K562 (cell line): ENCODE measurements around the gene TBL2. TPM values are rescaled to one million over a fixed set of nuclear protein-coding genes. Genes with fewer than 3 reads are reported as not detected.

Experiments
- CBFB ChIP-seq: sonication (generic); formaldehyde crosslinking; IDR thresholded peaks from 2 replicates; pipeline ENCODE4 v1.4.0; 2020; ENCODE audit warnings: mild to moderate bottlenecking, missing genetic modification reagents
- CXXC5 ChIP-seq: fragments of 250-450 bp; sonication (Bioruptor Pico); IDR thresholded peaks from 2 replicates; pipeline ENCODE4 v1.8.0; 2022; ENCODE audit warnings: inconsistent platforms, mild to moderate bottlenecking, moderate library complexity
- E2F3 ChIP-seq: fragments of 250-450 bp; sonication (Bioruptor Pico); IDR thresholded peaks from 2 replicates; pipeline ENCODE4 v1.4.0; 2020; ENCODE audit warnings: mild to moderate bottlenecking
- ETV1 ChIP-seq: fragments of 450-650 bp; conservative IDR thresholded peaks from 2 replicates; pipeline ENCODE4 v1.6.1; 2016; ENCODE audit warnings: missing genetic modification characterization, control low read depth, low read depth, missing compliant biosample characterization
- FUS ChIP-seq: fragments of 200-400 bp; formaldehyde crosslinking; optimal IDR thresholded peaks from 2 replicates; pipeline ENCODE3; 2017; ENCODE audit warnings: low read depth, low read length
- GABPB1 ChIP-seq: sonication (generic); formaldehyde crosslinking; IDR thresholded peaks from 2 replicates; pipeline ENCODE4 v1.8.0; 2022; ENCODE audit warnings: mild to moderate bottlenecking, missing genetic modification reagents
- ILF3 ChIP-seq: fragments of 450-650 bp; IDR thresholded peaks from 2 replicates; pipeline ENCODE4 v1.6.1; 2018; ENCODE audit warnings: antibody characterized with exemption, mild to moderate bottlenecking, moderate library complexity, borderline replicate concordance
- MCM5 ChIP-seq: fragments of 450-650 bp; IDR thresholded peaks from 2 replicates; pipeline ENCODE4 v1.6.1; 2016; ENCODE audit warnings: low read depth
- POLR2G ChIP-seq: fragments of 200-400 bp; formaldehyde crosslinking; IDR thresholded peaks from 2 replicates; pipeline ENCODE4 v1.6.1; 2017; ENCODE audit warnings: low read depth, mild to moderate bottlenecking, antibody characterized with exemption, low read length, moderate library complexity
- RBBP5 ChIP-seq: fragments of 200-600 bp; sonication (generic); IDR thresholded peaks from 2 replicates; pipeline ENCODE4 v1.6.1; 2012; ENCODE audit warnings: borderline replicate concordance, mild to moderate bottlenecking, low read length, control low read depth, inconsistent platforms; ENCODE audit not compliant: insufficient read depth, poor library complexity, severe bottlenecking
- SLC30A9 ChIP-seq: fragments of 250-450 bp; sonication (Bioruptor Pico); IDR thresholded peaks from 2 replicates; pipeline ENCODE4 v1.8.0; 2022; ENCODE audit warnings: mild to moderate bottlenecking, moderate library complexity
- SPI1 ChIP-seq: IDR thresholded peaks from 2 replicates; pipeline ENCODE4 v1.6.1; 2011; ENCODE audit warnings: low read depth, low read length, control low read depth, borderline replicate concordance
- TAF15 ChIP-seq: fragments of 200-400 bp; formaldehyde crosslinking; IDR thresholded peaks from 2 replicates; pipeline ENCODE4 v1.6.1; 2017; ENCODE audit warnings: mild to moderate bottlenecking, low read depth, low read length, moderate library complexity
- ZBED1 ChIP-seq: IDR thresholded peaks from 2 replicates; pipeline ENCODE4 v1.6.1; 2014
- ZKSCAN1 ChIP-seq: fragments of 150-350 bp; IDR thresholded peaks from 2 replicates; pipeline ENCODE4 v1.6.1; 2016; ENCODE audit warnings: low read depth, low read length
- ZNF551 ChIP-seq: fragments of 250-450 bp; sonication (Bioruptor Pico); IDR thresholded peaks from 2 replicates; pipeline ENCODE4 v1.5.0; 2021; ENCODE audit warnings: mild to moderate bottlenecking, moderate library complexity
- polyA plus RNA-seq, 8 experiments: library from polyadenylated mRNA; depleted of rRNA in 4 of 8; stranded (reverse) in 5 of 8; unstranded in 3 of 8; fragments of >200 nt; fragmentation: Nextera tagmentation in 2 of 8; fragmentation: Illumina TruSeq in 1 of 8; extraction: Ambion mirVana in 2 of 8; extraction: Trizol in 1 of 8; gene quantifications; 2 replicates each; pipeline versions ENCODE4 v1.2.1 to v1.2.3, GENCODE V29; 2011 to 2014; ENCODE audit warnings: inconsistent platforms in 1 of 8, missing spikeins in 1 of 8
- total RNA-seq, 7 experiments: library from RNA; depleted of rRNA in 6 of 7; stranded (reverse); fragments of >200 nt in 6 of 7; fragmentation: Illumina TruSeq in 2 of 7; extraction: Trizol in 2 of 7; gene quantifications; 2 replicates each; pipeline versions ENCODE4 v1.2.1 to v1.2.3, GENCODE V29; 2011 to 2021; ENCODE audit warnings: low replicate concordance in 1 of 7
- TF ChIP-seq, protein P1 (sequence below): sonication (generic); formaldehyde crosslinking; IDR thresholded peaks from 2 replicates; pipeline ENCODE4 v1.8.1; 2023; ENCODE audit warnings: mild to moderate bottlenecking, missing genetic modification reagents
- TF ChIP-seq, protein P2 (sequence below): fragments of 450-650 bp; IDR thresholded peaks from 2 replicates; pipeline ENCODE4 v1.6.1; 2016; ENCODE audit warnings: mild to moderate bottlenecking, moderate library complexity

Gene TBL2
- total and polyA plus RNA-seq, 9 of the 15 experiments (the other 6 are each of a cell fraction or from before 2014, with no cell fraction given), result 2.5 to 123 (median 49.2) TPM

DNA sequence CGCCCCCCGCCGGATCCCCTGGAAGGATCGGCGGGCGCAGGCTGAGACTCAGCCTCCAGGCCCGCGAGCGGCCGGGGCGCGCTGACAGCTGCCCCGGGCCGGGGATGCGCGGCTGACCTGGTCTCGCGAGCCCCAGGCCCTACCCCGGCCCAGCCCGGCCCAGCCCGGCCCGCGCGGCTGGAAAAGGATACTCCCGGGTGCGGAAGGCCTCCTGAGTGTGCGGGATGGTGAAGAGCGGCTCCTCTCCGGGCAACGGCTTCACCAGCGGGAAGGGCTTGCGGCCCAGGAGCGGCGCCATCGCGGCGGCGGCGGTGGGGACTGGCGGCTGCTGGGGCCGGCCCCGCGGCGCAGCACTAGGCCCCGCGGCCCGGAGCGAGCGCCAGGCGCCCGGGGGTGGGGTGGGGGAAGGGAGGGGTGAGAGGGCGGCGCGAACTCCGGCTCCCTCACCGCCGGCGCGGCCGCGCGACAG lies 56.7 kb downstream of the TBL2 start (continued):
- TF ChIP-seq, protein P1, sequence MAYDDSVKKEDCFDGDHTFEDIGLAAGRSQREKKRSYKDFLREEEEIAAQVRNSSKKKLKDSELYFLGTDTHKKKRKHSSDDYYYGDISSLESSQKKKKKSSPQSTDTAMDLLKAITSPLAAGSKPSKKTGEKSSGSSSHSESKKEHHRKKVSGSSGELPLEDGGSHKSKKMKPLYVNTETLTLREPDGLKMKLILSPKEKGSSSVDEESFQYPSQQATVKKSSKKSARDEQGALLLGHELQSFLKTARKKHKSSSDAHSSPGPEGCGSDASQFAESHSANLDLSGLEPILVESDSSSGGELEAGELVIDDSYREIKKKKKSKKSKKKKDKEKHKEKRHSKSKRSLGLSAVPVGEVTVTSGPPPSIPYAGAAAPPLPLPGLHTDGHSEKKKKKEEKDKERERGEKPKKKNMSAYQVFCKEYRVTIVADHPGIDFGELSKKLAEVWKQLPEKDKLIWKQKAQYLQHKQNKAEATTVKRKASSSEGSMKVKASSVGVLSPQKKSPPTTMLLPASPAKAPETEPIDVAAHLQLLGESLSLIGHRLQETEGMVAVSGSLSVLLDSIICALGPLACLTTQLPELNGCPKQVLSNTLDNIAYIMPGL, result peak; percentile 86
- no peak for TF ChIP-seq ZNF551 (CRISPR knock-in tag)
- TF ChIP-seq ZBED1, result no peak
- peak; percentile 87 for TF ChIP-seq POLR2G
- TF ChIP-seq RBBP5, result peak; percentile 84
- 0 out of 2 replicates have a peak, but pooled peaks have one; percentile 25 for TF ChIP-seq ILF3
- TF ChIP-seq CBFB (CRISPR knock-in tag), result no peak
- peak; percentile 7 for TF ChIP-seq FUS
- no peak for TF ChIP-seq ZKSCAN1
- TF ChIP-seq CXXC5, result no peak
- no peak for TF ChIP-seq E2F3 (CRISPR knock-in tag)
- no peak for TF ChIP-seq SLC30A9 (CRISPR knock-in tag)
- no peak for TF ChIP-seq TAF15
- no peak for TF ChIP-seq ETV1 (tag)
- no peak for TF ChIP-seq GABPB1 (CRISPR knock-in tag)
- TF ChIP-seq, protein P2, sequence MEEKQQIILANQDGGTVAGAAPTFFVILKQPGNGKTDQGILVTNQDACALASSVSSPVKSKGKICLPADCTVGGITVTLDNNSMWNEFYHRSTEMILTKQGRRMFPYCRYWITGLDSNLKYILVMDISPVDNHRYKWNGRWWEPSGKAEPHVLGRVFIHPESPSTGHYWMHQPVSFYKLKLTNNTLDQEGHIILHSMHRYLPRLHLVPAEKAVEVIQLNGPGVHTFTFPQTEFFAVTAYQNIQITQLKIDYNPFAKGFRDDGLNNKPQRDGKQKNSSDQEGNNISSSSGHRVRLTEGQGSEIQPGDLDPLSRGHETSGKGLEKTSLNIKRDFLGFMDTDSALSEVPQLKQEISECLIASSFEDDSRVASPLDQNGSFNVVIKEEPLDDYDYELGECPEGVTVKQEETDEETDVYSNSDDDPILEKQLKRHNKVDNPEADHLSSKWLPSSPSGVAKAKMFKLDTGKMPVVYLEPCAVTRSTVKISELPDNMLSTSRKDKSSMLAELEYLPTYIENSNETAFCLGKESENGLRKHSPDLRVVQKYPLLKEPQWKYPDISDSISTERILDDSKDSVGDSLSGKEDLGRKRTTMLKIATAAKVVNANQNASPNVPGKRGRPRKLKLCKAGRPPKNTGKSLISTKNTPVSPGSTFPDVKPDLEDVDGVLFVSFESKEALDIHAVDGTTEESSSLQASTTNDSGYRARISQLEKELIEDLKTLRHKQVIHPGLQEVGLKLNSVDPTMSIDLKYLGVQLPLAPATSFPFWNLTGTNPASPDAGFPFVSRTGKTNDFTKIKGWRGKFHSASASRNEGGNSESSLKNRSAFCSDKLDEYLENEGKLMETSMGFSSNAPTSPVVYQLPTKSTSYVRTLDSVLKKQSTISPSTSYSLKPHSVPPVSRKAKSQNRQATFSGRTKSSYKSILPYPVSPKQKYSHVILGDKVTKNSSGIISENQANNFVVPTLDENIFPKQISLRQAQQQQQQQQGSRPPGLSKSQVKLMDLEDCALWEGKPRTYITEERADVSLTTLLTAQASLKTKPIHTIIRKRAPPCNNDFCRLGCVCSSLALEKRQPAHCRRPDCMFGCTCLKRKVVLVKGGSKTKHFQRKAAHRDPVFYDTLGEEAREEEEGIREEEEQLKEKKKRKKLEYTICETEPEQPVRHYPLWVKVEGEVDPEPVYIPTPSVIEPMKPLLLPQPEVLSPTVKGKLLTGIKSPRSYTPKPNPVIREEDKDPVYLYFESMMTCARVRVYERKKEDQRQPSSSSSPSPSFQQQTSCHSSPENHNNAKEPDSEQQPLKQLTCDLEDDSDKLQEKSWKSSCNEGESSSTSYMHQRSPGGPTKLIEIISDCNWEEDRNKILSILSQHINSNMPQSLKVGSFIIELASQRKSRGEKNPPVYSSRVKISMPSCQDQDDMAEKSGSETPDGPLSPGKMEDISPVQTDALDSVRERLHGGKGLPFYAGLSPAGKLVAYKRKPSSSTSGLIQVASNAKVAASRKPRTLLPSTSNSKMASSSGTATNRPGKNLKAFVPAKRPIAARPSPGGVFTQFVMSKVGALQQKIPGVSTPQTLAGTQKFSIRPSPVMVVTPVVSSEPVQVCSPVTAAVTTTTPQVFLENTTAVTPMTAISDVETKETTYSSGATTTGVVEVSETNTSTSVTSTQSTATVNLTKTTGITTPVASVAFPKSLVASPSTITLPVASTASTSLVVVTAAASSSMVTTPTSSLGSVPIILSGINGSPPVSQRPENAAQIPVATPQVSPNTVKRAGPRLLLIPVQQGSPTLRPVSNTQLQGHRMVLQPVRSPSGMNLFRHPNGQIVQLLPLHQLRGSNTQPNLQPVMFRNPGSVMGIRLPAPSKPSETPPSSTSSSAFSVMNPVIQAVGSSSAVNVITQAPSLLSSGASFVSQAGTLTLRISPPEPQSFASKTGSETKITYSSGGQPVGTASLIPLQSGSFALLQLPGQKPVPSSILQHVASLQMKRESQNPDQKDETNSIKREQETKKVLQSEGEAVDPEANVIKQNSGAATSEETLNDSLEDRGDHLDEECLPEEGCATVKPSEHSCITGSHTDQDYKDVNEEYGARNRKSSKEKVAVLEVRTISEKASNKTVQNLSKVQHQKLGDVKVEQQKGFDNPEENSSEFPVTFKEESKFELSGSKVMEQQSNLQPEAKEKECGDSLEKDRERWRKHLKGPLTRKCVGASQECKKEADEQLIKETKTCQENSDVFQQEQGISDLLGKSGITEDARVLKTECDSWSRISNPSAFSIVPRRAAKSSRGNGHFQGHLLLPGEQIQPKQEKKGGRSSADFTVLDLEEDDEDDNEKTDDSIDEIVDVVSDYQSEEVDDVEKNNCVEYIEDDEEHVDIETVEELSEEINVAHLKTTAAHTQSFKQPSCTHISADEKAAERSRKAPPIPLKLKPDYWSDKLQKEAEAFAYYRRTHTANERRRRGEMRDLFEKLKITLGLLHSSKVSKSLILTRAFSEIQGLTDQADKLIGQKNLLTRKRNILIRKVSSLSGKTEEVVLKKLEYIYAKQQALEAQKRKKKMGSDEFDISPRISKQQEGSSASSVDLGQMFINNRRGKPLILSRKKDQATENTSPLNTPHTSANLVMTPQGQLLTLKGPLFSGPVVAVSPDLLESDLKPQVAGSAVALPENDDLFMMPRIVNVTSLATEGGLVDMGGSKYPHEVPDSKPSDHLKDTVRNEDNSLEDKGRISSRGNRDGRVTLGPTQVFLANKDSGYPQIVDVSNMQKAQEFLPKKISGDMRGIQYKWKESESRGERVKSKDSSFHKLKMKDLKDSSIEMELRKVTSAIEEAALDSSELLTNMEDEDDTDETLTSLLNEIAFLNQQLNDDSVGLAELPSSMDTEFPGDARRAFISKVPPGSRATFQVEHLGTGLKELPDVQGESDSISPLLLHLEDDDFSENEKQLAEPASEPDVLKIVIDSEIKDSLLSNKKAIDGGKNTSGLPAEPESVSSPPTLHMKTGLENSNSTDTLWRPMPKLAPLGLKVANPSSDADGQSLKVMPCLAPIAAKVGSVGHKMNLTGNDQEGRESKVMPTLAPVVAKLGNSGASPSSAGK, result no peak
- no peak for TF ChIP-seq SPI1
- no peak for TF ChIP-seq MCM5
